ENCODE data around the gene NTHL1.
"Not testable (repeated sequence)": the region's sequence is repeated elsewhere in the genome, so short reads cannot be mapped to it uniquely, and the experiment has no call there.

Gene NTHL1

DNA sequence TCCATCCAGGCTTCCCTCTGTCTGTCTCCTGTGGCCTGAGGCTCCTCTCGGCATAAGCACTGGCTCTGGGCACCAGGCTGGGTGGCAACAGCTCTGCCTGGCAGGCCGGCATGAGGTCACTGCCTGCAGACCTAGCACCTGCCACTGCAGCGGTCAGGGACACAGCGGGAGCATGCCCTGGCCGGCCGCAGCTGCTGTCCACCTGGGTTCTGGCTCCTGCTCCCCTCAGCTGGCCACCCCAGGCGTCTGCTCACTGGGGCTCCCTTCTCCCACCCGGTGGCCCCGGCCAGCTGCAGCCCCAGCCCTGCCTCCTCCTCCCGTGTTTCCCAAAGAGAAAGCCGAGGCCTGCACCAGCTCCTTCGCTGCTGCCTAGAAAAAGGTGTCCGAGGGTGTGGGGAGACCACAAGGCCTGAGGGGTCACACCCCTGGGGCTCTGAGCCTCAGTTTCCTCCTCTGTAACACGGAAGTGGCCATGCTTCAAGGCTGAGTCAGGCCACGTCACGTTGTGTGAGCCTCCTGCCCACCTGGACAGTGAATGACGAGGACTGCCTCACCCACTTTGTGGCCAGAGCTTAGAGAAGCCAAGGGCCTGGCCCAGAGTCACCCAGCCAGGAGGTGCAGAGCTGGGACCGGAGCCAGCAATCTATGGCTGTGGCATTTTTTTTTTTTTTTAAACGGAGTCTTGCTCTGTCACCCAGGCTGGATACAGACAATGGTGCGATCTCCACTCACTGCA is 6.7 kb downstream of the NTHL1 start:
- DNase-seq (ENCODE audit: low read depth): no peak

DNA sequence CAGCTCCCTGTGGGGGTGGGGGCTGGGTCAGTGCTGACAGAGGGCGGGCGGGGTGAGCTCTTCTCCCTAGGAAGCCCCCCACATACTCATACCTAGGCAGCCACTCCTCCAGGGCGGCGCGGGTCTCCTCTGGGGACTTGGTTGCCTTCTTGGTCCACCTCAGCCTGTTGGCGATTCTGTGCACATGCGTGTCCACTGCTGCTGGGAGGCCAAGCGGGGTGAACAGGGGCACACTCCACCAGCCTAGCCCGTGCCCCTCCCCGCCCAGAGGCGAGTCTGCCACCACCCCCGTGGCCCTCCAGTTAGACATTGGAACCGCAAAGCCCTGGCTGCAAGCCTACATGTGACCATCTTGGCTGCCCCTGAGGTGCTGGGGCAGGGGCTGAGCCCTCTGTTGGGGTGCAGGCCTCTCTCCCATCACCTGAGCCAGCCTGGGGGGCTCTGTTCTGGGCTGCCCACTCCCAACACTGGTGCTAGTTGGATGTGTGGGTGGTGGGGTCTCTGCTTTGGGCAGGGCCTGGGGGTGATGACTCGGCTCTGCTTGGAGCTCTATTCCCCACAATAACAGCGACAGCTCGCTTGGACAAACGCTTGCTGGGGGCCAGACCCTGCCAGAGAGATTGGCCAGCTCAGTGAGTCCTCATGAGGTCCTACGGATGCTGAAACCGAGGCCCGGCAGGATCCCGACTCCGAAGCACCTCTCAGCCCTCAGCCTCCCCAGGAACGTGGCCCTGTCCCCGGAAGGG is 7.4 kb downstream of the NTHL1 start:
- no peak for DNase-seq (ENCODE audit: low read depth)

DNA sequence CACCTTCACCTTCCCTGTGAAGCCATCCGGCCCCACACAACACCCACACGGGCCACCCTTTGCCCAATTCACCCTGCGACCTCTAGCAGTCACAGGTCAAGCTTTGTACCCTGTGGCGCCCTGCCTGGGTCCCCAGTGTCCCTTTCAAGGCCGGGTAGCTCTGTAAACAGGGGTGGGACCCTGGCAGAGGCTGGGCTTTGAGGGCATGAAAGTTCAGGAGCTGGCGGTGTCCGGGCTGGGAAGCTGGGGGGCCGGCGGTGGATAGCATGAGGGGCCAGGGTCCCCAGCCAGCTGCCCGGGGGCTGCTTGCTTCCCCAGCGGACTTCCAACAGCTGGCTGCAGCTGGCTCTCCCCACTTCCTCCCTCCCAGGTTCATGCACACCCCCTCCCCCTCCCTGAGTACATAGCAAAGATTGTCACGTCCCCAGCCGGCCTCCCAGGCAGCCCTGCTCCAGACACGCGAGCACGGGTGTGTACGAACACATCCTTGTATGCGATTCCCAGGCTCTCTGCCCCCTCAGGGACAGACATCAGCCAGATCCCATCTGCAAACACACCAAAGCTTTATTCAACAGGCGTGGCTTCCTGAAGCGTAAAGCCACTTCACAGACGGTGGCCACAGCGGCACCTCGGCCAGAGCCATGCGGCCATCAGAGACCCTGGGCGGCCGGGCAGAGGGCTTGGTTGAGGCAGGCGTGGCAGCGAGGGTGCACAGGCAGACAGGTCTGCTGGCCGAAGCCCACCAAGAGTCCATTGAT is 8.2 kb downstream of the NTHL1 start:
- no peak for DNase-seq (ENCODE audit: low read depth)

DNA sequence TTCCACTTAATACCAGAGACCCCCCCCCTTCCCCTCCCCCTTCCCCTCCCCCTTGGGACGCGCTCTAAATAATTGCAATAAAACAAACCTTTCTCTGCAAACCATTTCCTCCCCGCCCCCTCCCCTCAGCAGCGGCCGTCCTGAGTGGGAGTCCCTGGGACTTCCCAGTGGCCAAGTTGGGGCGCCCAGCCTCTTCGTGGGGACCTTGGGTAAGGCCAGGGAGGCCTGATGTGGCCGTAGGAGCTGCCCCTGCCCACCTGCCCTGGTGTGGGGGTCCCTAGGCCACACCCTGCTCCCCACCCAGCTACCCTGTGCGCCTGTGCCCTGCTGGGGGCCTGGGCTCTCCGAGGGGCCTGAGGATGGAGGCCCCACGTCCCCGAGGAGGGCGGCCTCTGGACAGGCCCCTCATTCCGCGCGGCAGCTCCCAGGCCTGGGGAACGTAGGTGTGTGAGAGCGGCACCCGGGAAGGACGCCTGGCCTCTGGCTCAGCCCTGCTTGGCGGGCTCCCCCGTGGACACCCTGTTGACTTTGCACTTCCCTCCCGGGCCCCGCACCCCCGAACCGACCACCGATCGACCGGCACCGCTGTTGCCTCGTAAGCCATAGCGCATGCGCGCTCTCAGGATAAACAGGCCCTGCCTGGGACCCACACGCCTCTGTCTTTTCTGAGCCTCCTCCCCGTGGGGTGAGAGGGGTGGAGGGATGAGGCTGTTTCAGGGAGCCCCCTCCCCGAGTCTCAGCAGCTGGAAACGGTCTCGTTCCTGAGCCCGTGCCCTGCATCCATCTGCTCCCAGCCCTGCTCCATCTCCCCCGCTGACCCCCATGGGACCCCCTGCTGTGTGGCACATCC is 9.0 kb downstream of the NTHL1 start:
- DNase-seq (ENCODE audit: low read depth): no peak

GRCh38 chr16:2037647-2038381 is 9.8 kb downstream of the NTHL1 start:
- DNase-seq (ENCODE audit: low read depth): no peak

GRCh38 chr16:2037115-2037514 is 10.5 kb downstream of the NTHL1 start:
- no peak for DNase-seq (ENCODE audit: low read depth)

- no peak for DNase-seq (ENCODE audit: low read depth)
Observed at GRCh38 chr16:2036200-2036966, 11.3 kb downstream of the NTHL1 start.

DNA sequence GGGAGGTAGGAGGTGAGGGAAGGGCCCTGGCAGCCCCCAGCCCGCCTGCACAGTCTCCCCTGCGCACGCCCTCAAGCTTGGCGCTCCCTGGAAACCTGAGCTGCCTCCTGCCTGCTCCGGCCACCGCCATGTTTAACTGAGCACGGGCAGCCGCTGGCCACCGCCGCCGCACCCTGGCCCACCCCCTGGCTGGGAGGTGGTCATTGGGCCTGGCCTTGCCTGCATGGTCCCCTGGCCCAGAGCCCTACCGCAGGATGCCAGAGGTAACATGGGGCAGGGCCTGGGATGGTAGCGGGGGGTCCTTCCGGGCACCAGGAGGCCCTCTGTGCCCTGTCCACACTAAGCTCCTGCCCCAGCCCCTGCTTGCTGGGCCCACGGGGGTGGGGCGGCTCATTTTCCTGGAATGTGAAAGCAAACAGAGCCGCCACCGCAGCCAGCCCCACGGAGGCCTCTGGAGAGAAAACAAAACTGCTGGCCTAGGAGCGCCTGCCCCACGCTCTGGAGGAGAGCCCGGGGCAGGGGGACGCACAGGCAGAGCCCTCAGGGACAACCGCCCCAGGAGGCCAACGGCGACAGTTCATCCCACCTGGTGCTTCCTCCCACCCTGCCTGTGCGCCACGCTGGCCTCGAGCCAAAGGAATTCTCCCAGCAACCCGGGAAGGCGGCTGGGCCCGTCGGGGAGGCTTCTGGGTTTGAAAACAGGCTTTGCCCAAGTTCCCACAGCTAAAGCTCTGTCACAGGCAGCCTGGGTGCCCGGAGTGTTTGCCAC is 12.0 kb downstream of the NTHL1 start:
- no peak for DNase-seq (ENCODE audit: low read depth)

- no peak for DNase-seq (ENCODE audit: low read depth)
Observed at GRCh38 chr16:2034696-2035430, 12.8 kb downstream of the NTHL1 start.

- not testable (repeated sequence) for DNase-seq (ENCODE audit: low read depth)
Observed at GRCh38 chr16:2033909-2034695, 13.5 kb downstream of the NTHL1 start.

- no peak for DNase-seq (ENCODE audit: low read depth)
Observed at GRCh38 chr16:2033057-2033908, 14.4 kb downstream of the NTHL1 start.

- no peak for DNase-seq (ENCODE audit: low read depth)
Observed at GRCh38 chr16:2032285-2033056, 15.2 kb downstream of the NTHL1 start.

DNA sequence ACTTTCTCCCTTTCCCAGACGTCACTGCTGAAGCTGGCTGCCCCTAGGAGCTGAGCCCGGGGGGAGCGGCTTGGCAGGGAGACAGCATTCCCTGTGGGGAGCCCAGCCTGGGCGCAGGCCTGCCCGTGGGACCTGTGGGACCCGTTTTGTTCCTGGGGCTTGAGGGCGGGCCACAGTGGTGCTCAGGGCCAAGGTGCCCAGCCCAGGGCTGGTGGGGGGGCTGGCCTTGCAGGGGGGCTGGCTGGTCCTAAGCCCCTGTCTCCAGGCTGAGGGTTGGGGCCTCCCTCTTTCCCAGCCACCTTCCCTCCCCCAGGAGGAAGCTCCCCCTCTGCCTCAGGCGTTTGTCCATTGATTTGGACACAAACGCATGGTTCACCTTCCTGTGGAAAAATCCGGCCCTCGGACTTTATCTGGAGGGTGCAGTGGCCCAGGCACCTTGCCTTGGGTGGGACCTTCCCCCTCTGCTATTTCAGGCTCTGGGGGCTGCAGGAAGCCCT is 16.5 kb downstream of the NTHL1 start:
- DNase-seq (ENCODE audit: low read depth): no peak

GRCh38 chr16:2030036-2030435 is 17.6 kb downstream of the NTHL1 start:
- no peak for DNase-seq (ENCODE audit: low read depth)

DNA sequence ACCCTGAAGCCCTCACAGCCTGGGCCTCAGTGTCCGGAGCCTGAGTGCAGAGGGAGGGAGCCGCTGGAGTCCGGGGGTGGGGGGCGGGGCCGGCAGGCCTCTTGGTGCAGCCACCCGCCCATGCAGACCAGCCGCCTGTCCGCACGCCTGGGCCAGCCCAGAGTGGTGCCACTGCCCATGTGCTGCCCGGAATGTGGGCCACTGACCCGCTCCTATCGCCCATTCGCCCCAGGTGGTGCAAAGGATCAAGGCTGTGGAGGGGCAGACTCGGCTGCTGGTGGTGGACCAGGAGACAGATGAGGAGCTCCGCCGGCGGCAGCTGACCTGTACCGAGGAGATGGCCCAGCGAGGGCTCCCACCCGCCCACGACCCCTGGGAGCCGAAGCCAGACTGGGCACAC is 18.3 kb downstream of the NTHL1 start:
- no peak for DNase-seq (ENCODE audit: low read depth)

- DNase-seq (ENCODE audit: low read depth): no peak
Observed at GRCh38 chr16:2028620-2029220, 18.9 kb downstream of the NTHL1 start.

Data from activated T-cell treated with anti-CD3 and anti-CD28 coated beads for 48 hours (primary cell).